Hippocampal formation (tissue), 2 donors: Measurements from ENCODE around the gene CABCOCO1.
A peak's percentile ranks its signal among the peaks of the same experiment; 100 is the strongest.

Source experiments
- DNase-seq, 2 donors: peaks; one replicate each; lab custom pipeline; 2025; lab: John Stamatoyannopoulos, UW

The CABCOCO1 gene, protein sequence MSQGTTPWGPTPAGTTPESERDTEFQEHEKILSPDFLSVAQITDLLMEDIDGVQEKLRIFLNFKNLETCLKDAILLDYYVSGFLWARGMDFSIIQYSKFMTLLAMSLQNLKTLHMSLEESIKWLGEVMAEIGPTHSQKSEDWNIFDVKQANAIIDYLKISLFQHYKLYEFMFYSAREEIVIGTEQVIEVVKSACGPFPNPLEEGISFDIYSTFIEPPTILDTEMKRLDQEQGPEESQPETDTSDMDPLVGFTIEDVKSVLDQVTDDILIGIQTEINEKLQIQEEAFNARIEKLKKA

DNA sequence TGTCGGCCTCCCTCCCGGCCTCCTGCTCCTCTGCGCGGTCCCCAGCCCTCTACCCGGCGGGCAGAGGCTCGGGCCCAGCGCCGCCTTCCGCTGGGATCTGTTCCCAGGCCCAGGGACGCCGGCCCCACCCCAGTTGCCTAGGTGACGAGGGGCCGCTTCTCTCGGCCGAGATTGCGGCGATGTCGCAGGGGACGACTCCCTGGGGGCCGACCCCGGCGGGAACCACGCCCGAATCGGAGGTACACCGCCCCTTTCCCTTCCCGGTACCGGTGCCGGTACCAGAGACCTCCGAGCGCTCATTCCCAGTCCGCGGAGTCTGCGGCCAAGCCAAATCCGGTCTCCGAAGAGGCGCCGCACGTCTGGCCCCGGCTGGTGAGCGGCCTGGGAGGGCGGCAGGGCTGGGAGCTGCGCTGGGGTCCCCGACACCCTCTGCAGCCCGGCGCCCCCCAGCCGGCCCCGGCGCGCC, at the start of gene CABCOCO1:
Gene CABCOCO1, plus strand, starts transcription at position 136 of the 466 bp plus-strand sequence. Its CDS starts 44 bp downstream, at position 180.
- DNase-seq: peak; percentile 59 to 80

DNA sequence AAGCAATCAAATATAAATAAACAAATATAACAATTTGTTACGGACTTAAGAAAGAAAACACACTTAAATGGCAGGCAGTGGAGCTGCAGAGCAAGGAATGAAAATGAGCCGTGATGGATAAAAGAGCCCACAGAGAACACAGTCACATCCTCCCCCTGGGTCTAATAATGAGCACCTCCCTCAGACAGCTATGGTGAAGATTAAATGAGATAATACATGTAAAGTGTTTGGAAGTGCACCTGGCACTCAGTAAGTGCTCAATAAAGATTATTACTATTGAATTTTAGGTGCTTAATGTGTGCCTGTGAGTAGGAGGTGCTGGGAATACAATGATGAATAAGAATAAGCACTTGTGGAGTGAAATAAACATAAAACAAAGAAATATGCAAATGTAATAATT, 49.1 kb upstream of the CABCOCO1 start:
- no peak for DNase-seq

DNA sequence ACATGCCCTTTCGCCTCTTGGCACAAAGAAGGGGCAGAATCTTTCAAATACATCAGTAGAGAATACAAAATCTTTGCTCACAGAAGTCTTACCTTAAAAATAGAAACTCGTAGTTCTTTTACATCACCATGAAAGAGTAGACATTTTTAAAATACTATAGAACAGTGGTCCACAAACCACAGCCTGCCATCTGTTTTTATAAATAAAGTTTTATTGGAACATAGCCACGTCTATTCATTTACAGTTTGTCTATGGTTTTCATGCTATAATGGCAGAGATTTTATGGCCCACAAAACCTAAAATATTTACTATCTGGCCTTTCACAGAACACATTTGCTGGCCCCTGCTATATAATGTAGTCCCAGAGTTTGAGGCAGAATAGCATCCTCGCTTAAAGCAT, 46.1 kb upstream of the CABCOCO1 start:
- no peak for DNase-seq

DNA sequence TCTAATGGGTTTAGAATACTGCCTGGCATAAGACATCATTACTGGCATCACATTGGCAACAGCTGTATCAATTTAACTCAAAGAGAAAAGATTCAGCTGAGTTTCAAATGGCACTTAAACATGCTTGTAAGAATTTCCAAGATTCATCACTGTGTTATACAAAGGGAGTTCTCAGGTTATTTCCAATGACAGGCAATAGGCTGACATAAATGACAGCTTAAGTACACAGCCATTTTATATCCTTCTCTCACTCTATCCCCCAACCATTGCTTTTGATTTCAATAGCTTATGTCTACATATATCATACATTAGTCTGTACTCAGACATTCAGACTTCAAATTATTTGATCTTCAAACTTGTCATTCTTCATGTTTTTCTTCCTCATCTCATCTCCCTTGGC, 45.5 kb upstream of the CABCOCO1 start:
- no peak for DNase-seq

DNA sequence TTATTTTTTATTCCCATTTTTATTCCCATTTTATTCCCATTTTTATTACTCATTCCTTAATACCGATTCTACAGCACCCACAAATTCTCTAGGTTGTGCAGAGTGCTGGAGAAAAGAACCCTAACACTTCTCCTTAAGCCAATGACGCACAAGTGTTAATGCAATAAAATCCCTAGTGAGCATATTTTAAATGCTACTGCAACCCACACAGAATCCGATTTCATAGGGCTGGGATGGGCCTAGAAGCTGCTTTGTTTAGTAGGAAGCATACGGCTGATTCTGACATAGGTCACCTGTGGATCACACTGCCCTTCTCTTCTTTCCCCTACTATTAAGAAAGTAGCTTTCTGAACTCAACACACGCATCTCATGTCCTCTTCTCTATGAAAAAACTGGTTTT, 45.1 kb upstream of the CABCOCO1 start:
- no peak for DNase-seq

DNA sequence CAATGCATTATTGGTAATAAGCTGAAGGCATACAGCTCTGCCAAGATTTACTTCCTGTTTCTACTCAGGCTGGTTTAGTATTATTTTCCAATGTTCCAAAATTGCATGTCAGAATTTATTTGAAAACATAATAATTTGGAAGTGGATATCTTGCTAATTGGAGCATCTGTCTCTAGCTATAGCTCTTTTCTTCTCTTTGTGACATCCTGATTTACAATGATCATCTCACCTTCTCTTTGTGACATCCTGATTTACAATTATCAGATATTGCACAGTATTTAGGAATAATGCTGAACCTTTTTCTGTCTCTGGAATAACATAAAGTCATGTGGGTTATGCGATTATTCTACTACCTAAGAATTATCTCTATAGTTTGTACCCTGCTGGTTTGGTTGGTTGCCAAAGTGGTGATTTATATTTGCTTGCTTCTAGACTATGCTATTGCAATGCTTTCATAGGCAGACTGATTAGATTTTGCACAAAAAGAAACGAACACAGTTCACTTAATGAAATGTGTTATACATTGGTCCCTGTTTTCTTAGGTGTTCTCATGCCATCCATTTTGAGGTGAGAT, 44.3 kb upstream of the CABCOCO1 start:
- DNase-seq: no peak

DNA sequence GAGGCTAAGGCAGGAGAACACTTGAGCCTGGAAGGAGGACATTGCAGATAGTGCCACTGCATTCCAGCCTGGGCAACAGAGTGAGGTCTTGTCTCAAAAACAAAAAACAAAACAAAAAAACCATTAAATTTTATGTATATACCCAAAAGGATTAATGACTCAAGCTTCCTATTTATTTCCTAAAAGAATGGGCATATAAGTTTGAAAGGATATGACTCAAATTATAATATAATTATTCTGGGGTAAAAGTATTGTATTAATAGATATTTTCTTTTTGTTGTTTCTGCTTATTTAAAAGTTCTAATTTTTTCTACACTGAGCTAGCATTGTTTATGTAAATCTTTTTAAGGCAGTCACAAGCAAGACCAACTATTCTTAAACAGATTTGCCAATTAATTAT, 42.2 kb upstream of the CABCOCO1 start:
- DNase-seq: no peak

DNA sequence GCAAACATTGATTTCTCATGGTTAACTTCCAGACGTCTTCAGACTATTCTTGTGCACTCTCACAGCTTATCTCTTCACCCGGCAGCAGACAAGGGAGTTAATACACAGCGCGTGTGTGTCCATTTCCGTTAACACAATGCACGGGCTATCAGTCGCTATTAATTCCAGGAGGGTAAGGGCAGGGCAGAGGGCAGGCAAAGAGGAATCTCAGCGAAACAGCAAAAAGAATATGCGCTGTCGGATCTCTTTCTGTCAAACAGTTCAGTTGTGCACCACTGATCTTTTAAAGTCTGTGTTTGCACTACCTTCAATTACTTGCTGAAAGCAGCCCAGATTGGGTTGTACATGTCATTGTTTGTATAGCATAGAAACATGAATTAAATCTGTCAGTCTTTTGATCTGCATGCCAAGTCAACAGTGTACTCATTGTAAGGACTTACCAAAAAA, 41.1 kb upstream of the CABCOCO1 start:
- DNase-seq: no peak

DNA sequence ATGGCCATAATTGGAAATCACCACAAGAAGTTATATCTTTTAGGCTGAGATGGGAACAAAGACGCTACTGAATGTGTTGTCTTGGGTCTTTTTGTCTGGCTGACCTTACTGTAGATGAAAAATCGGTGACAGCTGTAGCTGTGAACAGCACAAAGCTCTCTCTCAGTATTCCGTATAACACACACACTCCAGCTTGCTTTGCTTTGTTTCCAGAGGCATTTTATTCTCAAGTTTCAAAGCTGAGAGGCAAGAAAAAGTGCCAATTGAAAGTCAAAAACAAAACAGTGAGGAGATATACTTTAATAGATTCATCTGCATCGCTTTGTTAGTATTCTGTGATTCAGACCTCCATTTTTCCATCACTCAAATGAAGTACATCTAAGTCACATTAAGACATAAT, 39.6 kb upstream of the CABCOCO1 start:
- peak in 1 of 2 donors; percentile 52 for DNase-seq

DNA sequence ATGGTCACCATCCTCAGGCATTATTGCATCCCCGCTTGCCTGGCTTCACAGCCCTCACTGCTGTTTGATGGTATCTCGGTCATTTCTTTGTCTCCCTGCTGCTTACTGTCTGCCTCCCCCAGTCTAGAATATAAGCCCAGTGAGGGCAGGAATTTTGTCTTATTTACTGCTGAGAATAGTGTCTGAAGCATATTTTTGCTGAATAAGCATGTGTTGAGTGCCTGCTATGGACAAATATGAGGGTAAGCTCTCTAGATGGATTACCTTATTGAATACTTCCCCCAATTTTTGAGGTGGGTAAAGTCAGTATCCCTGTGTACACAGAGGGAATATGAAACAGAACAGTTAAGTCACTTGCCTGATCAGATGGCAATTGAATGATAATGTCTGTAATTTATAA, 36.5 kb upstream of the CABCOCO1 start:
- DNase-seq: no peak

DNA sequence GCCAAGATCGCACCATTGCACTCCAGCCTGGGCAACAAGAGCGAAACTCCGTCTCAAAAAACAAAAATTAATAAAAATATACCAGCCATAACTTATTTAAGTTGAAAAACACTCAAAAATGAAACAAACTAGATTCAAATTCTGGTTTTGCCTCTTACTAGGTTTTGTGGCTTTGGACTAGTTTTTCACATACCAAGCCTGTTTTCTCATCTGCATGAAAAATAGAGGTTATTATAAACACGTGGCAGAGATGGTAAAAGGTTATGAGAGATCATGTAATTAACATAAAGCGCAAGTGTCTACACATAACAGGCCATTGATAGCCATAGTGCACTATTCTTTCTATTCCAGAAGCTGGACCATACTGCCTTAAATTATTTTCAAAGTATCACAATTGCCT, 35.5 kb upstream of the CABCOCO1 start:
- no peak for DNase-seq

DNA sequence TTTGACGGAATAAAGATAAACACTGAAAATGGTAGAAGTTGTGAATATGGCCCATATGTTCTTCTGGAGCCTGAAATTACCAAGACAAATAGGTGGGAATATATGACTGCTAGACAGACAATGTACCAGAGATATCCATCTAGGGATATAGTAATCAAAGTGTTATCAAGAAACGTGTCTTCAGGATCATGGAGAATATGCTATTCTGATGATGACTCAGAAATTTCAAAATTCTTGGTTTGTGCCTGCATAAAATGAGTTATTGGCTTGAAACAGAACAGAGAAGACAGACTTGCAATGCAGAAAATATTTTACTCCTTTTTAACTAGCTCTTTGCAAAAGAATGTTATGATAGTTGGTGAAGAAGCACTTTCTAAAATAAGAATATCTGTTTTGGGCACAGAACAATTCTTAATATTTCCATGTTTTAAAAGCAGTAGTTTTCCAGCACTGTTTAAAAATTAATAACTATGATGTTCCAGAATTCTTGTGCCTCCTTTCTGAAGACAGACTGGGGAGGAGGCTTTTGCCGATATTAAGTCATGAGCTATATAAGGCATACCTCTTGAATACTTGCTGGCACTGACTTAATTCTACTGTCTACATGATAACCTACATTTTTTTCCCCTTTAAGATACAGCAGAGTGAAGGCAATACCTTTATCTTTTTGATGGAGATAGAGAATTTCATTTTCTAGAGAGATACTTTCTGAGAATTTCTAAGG, 34.4 kb upstream of the CABCOCO1 start:
- DNase-seq: no peak

DNA sequence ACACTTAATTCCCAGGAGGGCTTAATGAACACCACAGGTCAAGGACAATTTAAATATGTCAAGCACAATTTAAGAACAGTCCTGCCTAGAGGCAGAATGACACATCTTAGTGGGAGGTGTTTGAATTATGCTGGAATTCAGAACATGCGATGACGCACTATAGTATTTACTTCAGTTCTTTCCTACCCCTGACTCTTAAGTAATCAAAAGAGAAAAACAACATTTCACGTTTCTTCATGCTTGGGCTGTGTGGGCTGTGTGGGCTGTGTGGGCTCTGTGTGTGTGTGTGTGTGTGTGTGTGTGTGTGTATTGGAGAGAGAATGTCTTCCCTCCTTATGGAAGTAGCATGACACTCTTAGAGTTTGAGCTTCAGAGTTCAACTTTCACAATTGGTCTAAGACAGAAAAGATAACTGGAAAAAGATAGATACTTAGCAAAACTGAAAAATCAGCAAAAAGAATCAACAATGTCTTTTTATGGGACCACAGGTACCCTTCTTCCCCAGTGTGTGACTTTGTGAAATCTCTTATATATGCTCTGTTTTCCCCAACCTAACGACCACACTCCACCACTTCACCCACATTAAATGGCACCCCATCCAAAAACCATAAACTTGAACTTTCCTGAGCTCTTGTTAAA, 33.7 kb upstream of the CABCOCO1 start:
- DNase-seq: no peak

DNA sequence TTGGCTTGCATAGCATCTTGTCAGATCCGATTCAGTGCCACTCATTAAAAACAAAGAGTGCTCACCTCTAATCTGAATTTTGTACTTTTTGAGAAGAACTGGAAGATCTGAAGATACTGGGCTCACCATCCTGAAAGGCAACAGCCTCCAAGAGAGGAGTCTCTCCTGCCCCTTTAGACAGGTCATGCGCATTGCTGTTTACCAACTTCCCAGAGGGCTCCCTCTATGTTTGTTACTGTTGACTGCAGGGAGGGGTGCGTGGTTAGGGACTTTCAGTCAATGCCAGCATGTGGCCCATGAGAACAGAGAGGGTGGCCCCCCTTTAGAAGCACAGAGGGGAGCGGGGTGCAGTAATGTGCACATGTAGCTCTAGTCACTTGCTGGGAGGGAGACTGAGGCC, 33.2 kb upstream of the CABCOCO1 start:
- DNase-seq: no peak

DNA sequence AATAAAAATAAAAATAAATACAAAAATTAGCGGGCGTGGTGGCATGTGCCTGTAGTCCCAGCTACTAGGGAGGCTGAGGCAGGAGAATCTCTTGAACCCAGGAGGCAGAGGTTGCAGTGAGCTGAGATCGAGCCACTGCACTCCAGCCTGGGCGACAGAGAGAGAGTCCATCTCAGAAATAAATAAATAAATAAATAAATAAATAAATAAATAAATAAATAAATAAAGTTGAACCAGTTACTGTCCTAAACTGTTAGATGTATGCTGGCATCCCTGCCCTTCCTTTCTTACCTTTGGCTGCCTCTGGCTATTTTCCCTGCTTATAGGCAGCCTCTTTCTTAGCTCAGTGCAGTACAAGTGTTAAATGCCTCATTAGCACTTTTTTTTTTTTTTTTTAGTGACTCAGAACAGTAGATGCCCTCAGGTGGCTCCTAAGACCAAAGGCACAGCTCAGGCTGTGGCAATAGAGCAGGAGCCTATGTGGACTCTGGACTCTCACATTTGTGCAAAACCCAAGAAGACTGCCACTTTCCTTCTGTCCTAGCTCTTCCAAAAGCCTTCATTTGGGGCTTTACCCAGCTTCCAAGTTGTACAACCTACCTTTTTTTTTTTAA, 30.6 kb upstream of the CABCOCO1 start:
- no peak for DNase-seq

DNA sequence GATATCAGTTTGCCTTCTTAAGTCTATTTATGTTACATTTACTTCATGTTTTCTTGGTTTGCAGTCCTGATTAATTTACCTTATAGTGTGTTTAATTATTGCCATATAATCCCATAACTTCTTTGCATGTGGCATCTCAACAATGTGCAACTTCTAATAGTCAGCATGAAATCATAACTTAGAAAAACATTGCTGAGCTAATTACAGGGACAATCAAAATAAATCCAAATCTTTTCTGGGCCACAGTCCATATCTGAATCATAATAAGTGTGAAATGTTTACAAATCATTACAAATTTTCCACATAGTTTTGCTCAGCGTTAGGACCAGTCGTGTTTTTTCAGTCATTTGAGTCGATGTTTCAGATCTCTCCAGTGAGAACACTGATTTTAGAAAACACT, 29.1 kb upstream of the CABCOCO1 start:
- no peak for DNase-seq

DNA sequence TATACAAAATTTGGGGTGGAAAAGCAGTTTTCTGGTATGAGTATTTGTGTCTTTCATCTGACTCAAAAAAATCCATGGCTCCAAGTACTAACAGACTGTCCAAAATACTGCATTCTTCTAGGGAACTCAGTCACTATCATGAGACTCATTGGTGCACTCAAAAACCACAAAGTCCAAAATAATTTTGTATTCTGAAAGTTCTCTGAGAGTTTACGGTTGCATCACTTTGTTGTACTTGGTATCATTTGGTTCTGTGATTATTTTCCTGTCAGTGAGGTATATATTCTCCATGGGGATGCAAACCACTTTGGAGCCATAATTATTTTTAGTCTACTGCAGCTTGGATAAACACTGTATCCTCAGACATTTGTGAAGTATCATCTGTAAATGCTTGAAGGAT, 28.0 kb upstream of the CABCOCO1 start:
- DNase-seq: no peak

DNA sequence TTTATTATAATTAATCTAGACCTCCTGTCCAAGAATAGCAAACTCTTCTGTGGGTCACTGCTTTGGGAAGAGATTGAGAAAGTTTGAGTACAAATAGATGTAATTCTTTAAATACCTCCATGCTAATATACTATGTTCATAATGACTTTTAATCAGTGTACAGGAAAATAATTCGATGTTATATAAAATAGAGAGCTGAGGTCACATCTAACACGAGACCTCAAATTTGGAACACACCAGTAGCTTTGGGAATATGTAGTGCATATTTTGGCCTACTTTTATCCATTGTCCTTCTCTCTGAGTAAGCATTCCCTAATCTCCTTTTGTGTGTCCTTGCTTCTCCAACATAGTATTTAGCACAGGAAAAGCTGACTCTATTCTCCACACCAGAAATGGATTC, 27.3 kb upstream of the CABCOCO1 start:
- DNase-seq: no peak

DNA sequence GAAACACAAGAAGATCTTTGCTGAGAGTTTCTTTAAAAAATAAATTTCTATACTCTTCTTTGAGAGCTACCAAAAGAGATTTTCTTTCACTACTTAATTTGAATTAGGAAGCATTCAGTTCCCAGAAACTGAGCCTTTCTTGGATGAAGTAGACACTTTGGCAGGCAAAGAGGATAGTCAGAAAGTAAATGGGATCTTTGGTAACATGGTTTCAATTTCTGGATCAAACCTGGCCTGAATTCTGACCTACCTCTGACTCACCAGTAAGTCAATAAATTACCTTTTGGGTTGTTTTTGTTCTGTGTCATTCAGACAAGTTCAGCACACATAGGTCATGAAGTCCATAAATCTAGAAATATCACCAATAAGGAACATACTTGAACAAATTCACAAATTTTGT, 26.8 kb upstream of the CABCOCO1 start:
- no peak for DNase-seq

DNA sequence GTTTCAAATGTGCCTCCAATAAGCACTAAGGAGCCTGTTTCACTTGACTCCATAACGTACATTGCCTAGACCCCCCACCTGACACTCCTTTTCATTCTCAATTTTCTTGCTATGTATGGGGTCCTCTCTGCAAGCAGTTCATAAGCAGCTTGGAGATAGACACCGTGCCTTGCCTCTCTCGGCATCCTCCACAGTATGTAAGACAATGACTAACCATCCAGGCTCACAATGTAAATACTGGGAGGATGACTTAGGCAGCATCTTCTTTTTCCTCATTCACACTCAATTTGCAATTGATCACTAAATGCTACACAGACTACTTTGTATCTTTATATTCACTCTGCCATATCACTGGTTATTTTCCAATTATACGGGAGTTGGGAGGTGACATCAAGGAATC, 22.8 kb upstream of the CABCOCO1 start:
- no peak for DNase-seq

DNA sequence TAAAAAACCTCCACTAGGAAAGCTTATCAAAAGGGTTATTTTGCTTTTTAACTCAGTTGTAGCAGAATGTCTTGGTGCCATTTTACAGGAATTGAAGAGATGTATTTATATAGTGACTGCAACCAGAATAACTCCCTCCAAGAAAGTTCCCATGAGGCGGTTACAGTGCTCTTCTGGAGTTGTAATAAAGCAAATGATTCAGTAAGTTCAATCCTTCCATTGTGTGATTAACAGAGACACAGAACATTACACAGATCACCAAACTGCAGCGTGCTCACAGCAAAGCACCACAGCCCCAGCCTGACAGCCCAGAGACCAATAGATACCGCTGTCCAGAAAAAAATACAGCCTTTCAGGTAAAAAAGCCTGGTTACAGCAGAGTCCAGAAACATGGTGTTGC, 21.9 kb upstream of the CABCOCO1 start:
- DNase-seq: no peak

DNA sequence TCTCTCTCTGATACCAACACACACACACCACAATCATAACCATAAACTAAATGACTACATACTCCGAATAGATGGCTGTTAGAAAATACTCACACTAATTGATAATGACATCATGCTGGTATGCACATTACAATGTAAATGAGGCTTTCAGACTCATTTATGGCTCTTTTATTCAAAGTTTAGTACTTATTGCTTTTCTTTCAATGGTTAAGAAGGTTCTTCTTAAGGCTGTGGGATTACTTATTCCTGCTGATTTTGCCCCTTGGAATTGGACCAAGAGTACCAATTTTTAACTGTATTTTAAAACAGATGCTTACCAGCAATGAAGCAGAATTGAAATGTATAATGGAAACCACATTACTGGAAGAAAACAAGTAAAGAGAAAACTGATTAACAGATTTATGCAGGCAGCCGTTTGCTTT, 20.6 kb upstream of the CABCOCO1 start:
- no peak for DNase-seq
